T-cell (primary cell): ENCODE measurements around the gene STK33. TPM values are rescaled to one million over a fixed set of nuclear protein-coding genes. Genes with fewer than 3 reads are reported as not detected.

Experiments
- ATAC-seq, 4 experiments: fragments of 200-7000 bp in 3 of 4; fragments of 150-1000 bp in 1 of 4; cut with Tn5 transposase; replicated peaks in 1 of 4; 1 replicate in 3 of 4; 2 replicates in 1 of 4; pipeline ENCODE4 v1.10.0; 2021; ENCODE audit warnings: moderate library complexity in 3 of 4, mild to moderate bottlenecking in 2 of 4, moderate number of reproducible peaks in 1 of 4
- CTCF ChIA-PET, 2 donors: fragments of 300-600 bp; sonication (Branson Sonifier 250); formaldehyde crosslinking; loops; one replicate each; lab custom pipeline; 2022; ENCODE audit warnings: antibody characterized with exemption in 2 of 2; lab: Charles Lee
- POLR2A ChIA-PET, 2 donors: fragments of 300-600 bp; sonication (Branson Sonifier 250); formaldehyde crosslinking; loops; one replicate each; lab custom pipeline; 2022; ENCODE audit warnings: antibody characterized with exemption in 2 of 2; lab: Charles Lee
- DNase-seq, 35 experiments: peaks; one replicate each; pipeline versions ENCODE4 v3.0.0 to v3.0.0-alpha.2; 2013 to 2023
- H3K27ac ChIP-seq: one replicate; pipeline ENCODE4 v1.5.1; 2013; ENCODE audit warnings: low read length
- H3K27me3 ChIP-seq, 2 experiments: replicated peaks in 1 of 2; 1 replicate in 1 of 2; 2 replicates in 1 of 2; pipeline versions ENCODE4 v1.6.1 to v1.7.0; 2013; ENCODE audit warnings: low read length in 1 of 2, mixed read lengths in 1 of 2; ENCODE audit not compliant: control insufficient read depth in 2 of 2, insufficient read depth in 2 of 2; ENCODE audit errors: extremely low read depth in 1 of 2
- H3K36me3 ChIP-seq, 2 donors: 1 replicate in 1 of 2; 2 replicates in 1 of 2; pipeline versions ENCODE4 v1.6.1 to v1.7.0; 2013; ENCODE audit warnings: low read length in 1 of 2; ENCODE audit not compliant: control insufficient read depth in 2 of 2, insufficient read depth in 1 of 2; ENCODE audit errors: extremely low read depth in 1 of 2
- H3K4me1 ChIP-seq, 2 experiments: 1 replicate in 1 of 2; 2 replicates in 1 of 2; pipeline versions ENCODE4 v1.6.1 to v1.7.0; 2013; ENCODE audit warnings: low read length in 2 of 2, mixed read lengths in 1 of 2; ENCODE audit not compliant: insufficient read depth in 2 of 2, control insufficient read depth in 1 of 2; ENCODE audit errors: extremely low read depth in 1 of 2
- H3K4me3 ChIP-seq, 2 donors: 1 replicate in 1 of 2; 2 replicates in 1 of 2; pipeline versions ENCODE4 v1.5.1 to v1.7.0; 2013; ENCODE audit warnings: mild to moderate bottlenecking in 2 of 2, low read length in 1 of 2, moderate library complexity in 1 of 2; ENCODE audit not compliant: control insufficient read depth in 1 of 2; ENCODE audit errors: extremely low read depth in 1 of 2
- H3K9me3 ChIP-seq: 2 replicates; pipeline ENCODE4 v1.7.0; 2013
- H3K27ac Mint-ChIP-seq, 2 donors: one replicate each; pipeline ENCODE4 v1.8.0; 2020 to 2021; ENCODE audit warnings: mild to moderate bottlenecking in 2 of 2, mixed read lengths in 2 of 2
- H3K27me3 Mint-ChIP-seq, 2 donors: one replicate each; pipeline ENCODE4 v1.8.0; 2021 to 2022; ENCODE audit warnings: mixed read lengths in 2 of 2
- H3K36me3 Mint-ChIP-seq: one replicate; pipeline ENCODE4 v1.8.0; 2021; ENCODE audit warnings: mixed read lengths
- H3K4me1 Mint-ChIP-seq, 3 donors: one replicate each; pipeline ENCODE4 v1.8.0; 2020 to 2022; ENCODE audit warnings: mixed read lengths in 3 of 3, mild to moderate bottlenecking in 1 of 3
- H3K4me3 Mint-ChIP-seq, 3 donors: one replicate each; pipeline ENCODE4 v1.8.0; 2020 to 2022; ENCODE audit warnings: mild to moderate bottlenecking in 3 of 3, mixed read lengths in 3 of 3, moderate library complexity in 3 of 3
- H3K9me3 Mint-ChIP-seq, 3 donors: one replicate each; pipeline ENCODE4 v1.8.0; 2020 to 2022; ENCODE audit warnings: mixed read lengths in 3 of 3
- WGBS: methylation state at CpG from one replicate; pipeline ENCODE4 v1.1.5; 2013; ENCODE audit warnings: missing lambda C conversion rate; ENCODE audit not compliant: insufficient coverage; 5-methylcytosine and 5-hydroxymethylcytosine counted together
- total RNA-seq, 35 experiments: library from RNA in 6 of 35; stranded (reverse) in 6 of 35; fragments of 120-200 nt in 1 of 35; gene quantifications; one replicate each; pipeline versions ENCODE4 v1.2.1 to v1.2.4 and lab custom pipeline; 2013 to 2026

Gene STK33
- total RNA-seq, 5 donors from 2014 or later (not counting 1 experiment from before 2014, with no cell fraction given): 0.30 to 1.5 (median 1.3) TPM

DNA sequence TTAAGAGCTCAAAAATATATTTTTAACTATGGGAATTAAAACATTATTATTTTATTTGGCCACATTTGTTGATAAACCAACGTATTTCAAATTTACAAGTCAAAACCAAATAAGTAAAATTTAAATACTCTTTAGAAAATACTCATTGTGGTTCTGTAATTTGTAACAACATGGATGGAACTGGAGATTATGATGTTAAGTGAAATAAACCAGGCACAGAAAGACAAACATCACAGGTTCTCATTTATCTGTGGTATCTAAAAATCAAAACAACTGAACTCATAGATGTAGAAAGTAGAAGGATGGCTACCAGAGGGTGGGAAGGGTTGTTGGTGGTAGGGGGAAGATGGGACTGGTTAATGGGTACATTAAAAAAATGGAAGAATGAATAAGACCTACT, 50.8 kb downstream of the STK33 start:
- CTCF ChIA-PET: no interaction called here
- H3K27ac Mint-ChIP-seq: no peak overlapping the region
- no peak overlapping the region for H3K4me3 Mint-ChIP-seq
- no peak for DNase-seq
- Histone ChIP-seq H3K36me3 (no peaks in the 10 kb centered on the region), H3K27me3 (no peaks in the 10 kb centered on the region), H3K4me1 (no peaks in the 10 kb centered on the region), H3K27ac (no peak overlapping the region), H3K9me3 (no peaks in the 10 kb centered on the region), H3K4me3 (no peak overlapping the region)
- ATAC-seq: no peak
- no peaks in the 10 kb centered on the region for H3K4me1 Mint-ChIP-seq
- POLR2A ChIA-PET: no interaction called here
- peaks cover 0 to 4% of the 10 kb centered on the region in 2 donors for H3K27me3 Mint-ChIP-seq
- peaks cover 0 to 3% (median 0%) of the 10 kb centered on the region in 3 donors for H3K9me3 Mint-ChIP-seq
- H3K36me3 Mint-ChIP-seq: no peaks in the 10 kb centered on the region
- WGBS: no CpG with 5 or more reads among the region's 1 CpG

DNA sequence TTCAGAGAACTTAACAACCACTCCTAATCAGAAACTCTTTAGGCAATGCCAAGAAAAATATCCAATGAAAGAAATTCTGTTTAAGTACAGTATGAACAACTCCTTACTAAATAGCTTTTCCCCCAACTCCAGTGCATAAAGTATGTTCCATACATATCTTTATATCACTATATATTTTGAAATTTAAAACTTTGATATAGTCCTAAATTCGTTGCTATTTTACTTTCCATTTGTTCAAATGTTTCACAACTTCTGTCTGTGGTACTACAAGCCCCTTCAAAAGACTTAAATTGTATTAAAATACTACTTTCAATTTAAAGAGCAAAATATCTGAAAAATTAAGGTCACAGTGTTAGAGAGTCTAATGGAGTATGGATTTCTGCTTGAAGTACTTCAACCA, 52.6 kb downstream of the STK33 start:
- WGBS: no CpG with 5 or more reads among the region's 1 CpG
- ChIA-PET CTCF (interaction anchor here in 1 of 2 donors (0.6 kb wide), 1 partner anchor 274 kb away, joined by 3 read pairs; no protein-coding TSS in a partner anchor), POLR2A (no interaction called here)
- H3K9me3 ChIP-seq: no peaks in the 10 kb centered on the region
- no peaks in the 10 kb centered on the region for H3K4me1 Mint-ChIP-seq
- no peak overlapping the region for H3K27ac Mint-ChIP-seq
- no peak overlapping the region for H3K4me3 Mint-ChIP-seq
- no peak overlapping the region for H3K4me3 ChIP-seq
- no peaks in the 10 kb centered on the region for H3K36me3 Mint-ChIP-seq
- no peak for ATAC-seq
- H3K4me1 ChIP-seq: no peaks in the 10 kb centered on the region
- no peak for DNase-seq
- no peaks in the 10 kb centered on the region for H3K9me3 Mint-ChIP-seq
- no peaks in the 10 kb centered on the region for H3K27me3 Mint-ChIP-seq
- no peak overlapping the region for H3K27ac ChIP-seq
- H3K27me3 ChIP-seq: no peaks in the 10 kb centered on the region
- H3K36me3 ChIP-seq: no peaks in the 10 kb centered on the region

DNA sequence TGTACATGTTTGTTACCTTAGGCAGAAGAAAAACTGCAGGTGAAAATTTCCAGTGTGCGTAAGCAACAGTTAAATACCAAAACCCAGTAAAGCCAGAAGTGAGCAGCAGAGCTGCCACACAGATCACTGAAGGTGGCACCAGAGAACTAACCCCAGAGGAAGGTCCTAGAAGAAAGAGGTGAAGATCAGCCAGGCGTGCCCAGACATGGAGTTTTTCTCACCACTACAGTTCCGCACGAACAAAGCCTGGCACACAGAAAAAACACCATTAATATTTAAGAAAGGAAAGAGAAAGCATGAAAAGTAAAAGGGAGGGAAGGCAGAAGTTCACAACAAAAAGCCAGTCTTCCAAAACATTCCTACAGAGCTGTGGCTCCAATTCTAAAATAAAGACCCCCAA, 60.7 kb downstream of the STK33 start:
- ChIA-PET CTCF (no interaction called here), POLR2A (no interaction called here)
- no peaks in the 10 kb centered on the region for H3K9me3 Mint-ChIP-seq
- peaks cover 0 to 3% of the 10 kb centered on the region in 2 experiments for H3K27me3 ChIP-seq
- ATAC-seq (no peak), DNase-seq (no peak)
- H3K27me3 Mint-ChIP-seq: peaks cover 6 to 9% of the 10 kb centered on the region in 2 donors
- H3K27ac Mint-ChIP-seq: no peak overlapping the region
- no peaks in the 10 kb centered on the region for H3K9me3 ChIP-seq
- no peaks in the 10 kb centered on the region for H3K36me3 ChIP-seq
- no CpG with 5 or more reads among the region's 4 CpGs for WGBS
- no peaks in the 10 kb centered on the region for H3K4me1 ChIP-seq
- H3K27ac ChIP-seq: no peak overlapping the region
- peaks cover 0 to 5% (median 0%) of the 10 kb centered on the region in 3 donors for H3K4me1 Mint-ChIP-seq
- no peaks in the 10 kb centered on the region for H3K36me3 Mint-ChIP-seq
- H3K4me3 Mint-ChIP-seq: no peak overlapping the region
- H3K4me3 ChIP-seq: no peak overlapping the region

DNA sequence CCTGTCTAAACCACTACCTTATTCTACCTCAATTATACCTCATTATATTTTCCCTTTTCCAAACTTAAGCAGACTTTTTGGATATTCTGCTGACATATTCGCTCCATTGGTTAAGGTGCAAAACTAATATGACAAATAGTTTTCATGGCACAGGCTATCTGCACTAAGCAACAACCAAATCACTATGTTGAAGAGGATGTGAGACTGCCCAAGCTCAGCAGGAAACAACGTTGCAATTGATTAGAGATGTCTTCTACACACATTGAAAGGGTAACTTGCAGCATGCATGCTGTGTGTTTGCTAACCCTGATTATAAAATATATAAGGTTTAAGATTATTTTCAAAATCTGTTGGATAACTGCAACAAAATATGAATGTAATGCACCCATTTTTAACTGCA, 61.6 kb downstream of the STK33 start:
- H3K27me3 ChIP-seq: peaks cover 0 to 3% of the 10 kb centered on the region in 2 experiments
- Mint-ChIP-seq H3K4me1 (peaks cover 0 to 5% (median 0%) of the 10 kb centered on the region in 3 donors), H3K4me3 (no peak overlapping the region), H3K9me3 (no peaks in the 10 kb centered on the region), H3K36me3 (no peaks in the 10 kb centered on the region), H3K27ac (no peak overlapping the region), H3K27me3 (peaks cover 6 to 9% of the 10 kb centered on the region in 2 donors)
- no peaks in the 10 kb centered on the region for H3K36me3 ChIP-seq
- no peak for ATAC-seq
- ChIA-PET POLR2A (no interaction called here), CTCF (no interaction called here)
- H3K27ac ChIP-seq: no peak overlapping the region
- no peak for DNase-seq
- H3K9me3 ChIP-seq: no peaks in the 10 kb centered on the region
- H3K4me1 ChIP-seq: no peaks in the 10 kb centered on the region
- WGBS: no CpG with 5 or more reads among the region's 2 CpGs
- H3K4me3 ChIP-seq: no peak overlapping the region

DNA sequence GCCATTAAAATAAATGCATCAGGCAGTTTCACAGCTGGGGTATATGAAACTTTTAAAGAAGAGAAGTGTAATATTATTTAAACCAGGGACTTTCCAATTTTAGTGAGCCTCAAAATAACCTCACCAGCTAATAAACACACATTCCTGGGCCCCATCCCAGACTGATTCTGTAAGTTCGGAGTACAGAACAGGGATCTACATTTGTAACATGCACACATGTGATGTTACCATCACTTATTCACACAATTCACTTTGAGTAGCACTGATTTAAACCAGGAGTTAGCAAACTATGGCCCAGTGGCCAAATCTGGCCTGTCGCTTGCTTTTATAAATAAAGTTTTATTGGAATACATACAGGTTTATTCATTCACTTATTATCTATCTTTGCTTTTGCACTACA, 62.0 kb downstream of the STK33 start:
- Mint-ChIP-seq H3K4me3 (no peak overlapping the region), H3K27ac (no peak overlapping the region), H3K9me3 (no peaks in the 10 kb centered on the region), H3K27me3 (peaks cover 6 to 9% of the 10 kb centered on the region in 2 donors), H3K36me3 (no peaks in the 10 kb centered on the region), H3K4me1 (peaks cover 0 to 5% (median 0%) of the 10 kb centered on the region in 3 donors)
- Histone ChIP-seq H3K4me1 (no peaks in the 10 kb centered on the region), H3K4me3 (no peak overlapping the region), H3K9me3 (no peaks in the 10 kb centered on the region), H3K36me3 (no peaks in the 10 kb centered on the region), H3K27ac (no peak overlapping the region), H3K27me3 (peaks cover 0 to 3% of the 10 kb centered on the region in 2 experiments)
- ChIA-PET CTCF (no interaction called here), POLR2A (no interaction called here)
- DNase-seq: no peak
- WGBS: 88% methylated on average over 1 of the region's 2 CpGs
- ATAC-seq: no peak

DNA sequence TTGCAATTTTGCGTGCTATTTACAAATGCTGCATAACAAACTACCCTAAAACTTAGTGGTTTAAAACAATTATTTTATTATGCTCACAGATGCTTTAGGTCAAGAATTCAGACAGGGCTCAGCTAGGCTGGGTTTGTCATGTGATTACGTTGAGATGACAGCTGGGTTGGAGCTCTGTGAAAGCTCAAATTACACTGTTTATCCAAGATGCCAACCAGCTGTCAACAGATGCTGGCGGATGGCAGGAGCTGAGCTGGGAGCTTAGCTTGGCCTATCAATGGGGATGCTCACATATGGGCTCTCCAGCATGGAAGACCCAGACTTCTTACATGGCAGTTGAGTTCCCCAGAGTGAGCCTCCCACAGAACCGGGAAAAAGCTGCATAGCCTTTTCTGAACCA, 62.7 kb downstream of the STK33 start:
- Histone ChIP-seq H3K27ac (no peak overlapping the region), H3K36me3 (no peaks in the 10 kb centered on the region), H3K4me1 (no peaks in the 10 kb centered on the region), H3K9me3 (no peaks in the 10 kb centered on the region), H3K27me3 (peaks cover 0 to 3% of the 10 kb centered on the region in 2 experiments), H3K4me3 (no peak overlapping the region)
- Mint-ChIP-seq H3K9me3 (no peaks in the 10 kb centered on the region), H3K27ac (no peak overlapping the region), H3K4me3 (no peak overlapping the region), H3K4me1 (peaks cover 0 to 5% (median 0%) of the 10 kb centered on the region in 3 donors), H3K27me3 (peaks cover 6 to 9% of the 10 kb centered on the region in 2 donors), H3K36me3 (no peaks in the 10 kb centered on the region)
- DNase-seq: no peak
- ATAC-seq: no peak
- CTCF ChIA-PET: no interaction called here
- POLR2A ChIA-PET: no interaction called here
- 83% methylated on average over 3 of the region's 4 CpGs for WGBS

DNA sequence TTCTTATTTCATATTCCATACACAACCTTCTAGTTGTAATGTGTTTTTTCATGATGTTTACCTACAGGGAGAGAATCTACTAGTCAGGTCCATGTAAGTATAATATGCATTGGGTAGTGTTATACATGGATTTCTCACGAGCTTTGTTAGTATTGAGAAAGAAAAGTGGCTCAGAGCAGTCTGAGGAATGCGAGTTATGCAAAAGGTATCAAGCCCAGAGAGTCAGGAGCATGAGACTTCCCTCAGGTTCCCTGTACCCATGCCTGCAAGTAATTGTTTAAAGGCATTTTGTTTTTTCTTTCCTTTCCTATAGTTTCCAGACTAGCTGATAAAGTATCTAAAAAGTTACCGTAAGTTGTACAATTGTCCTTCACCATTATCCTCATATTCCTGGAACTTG, 66.1 kb downstream of the STK33 start:
- peaks cover 0 to 3% of the 10 kb centered on the region in 2 donors for H3K27me3 Mint-ChIP-seq
- H3K36me3 Mint-ChIP-seq: no peaks in the 10 kb centered on the region

More for the DNA sequence above, 66.1 kb downstream of the STK33 start:
- Histone ChIP-seq H3K27ac (no peak overlapping the region), H3K4me1 (no peaks in the 10 kb centered on the region), H3K27me3 (peaks cover 0 to 3% of the 10 kb centered on the region in 2 experiments), H3K36me3 (no peaks in the 10 kb centered on the region), H3K4me3 (no peak overlapping the region), H3K9me3 (no peaks in the 10 kb centered on the region)
- ChIA-PET CTCF (interaction anchor here in 1 of 2 donors (1.4 kb wide), 1 partner anchor 39 kb away, joined by 3 read pairs; no protein-coding TSS in a partner anchor), POLR2A (no interaction called here)
- peaks cover 0 to 2% (median 0%) of the 10 kb centered on the region in 3 donors for H3K4me1 Mint-ChIP-seq
- H3K27ac Mint-ChIP-seq: no peak overlapping the region
- no peaks in the 10 kb centered on the region for H3K9me3 Mint-ChIP-seq
- H3K4me3 Mint-ChIP-seq: no peak overlapping the region
- ATAC-seq: no peak
- DNase-seq: no peak
- 17% methylated on average over 1 of the region's 3 CpGs for WGBS
